Suprapubic skin (tissue), 4 donors: ENCODE measurements around the gene TMC7. TPM values are rescaled to one million over a fixed set of nuclear protein-coding genes. Genes with fewer than 3 reads are reported as not detected.

Experiments used
- DNase-seq, 2 donors: peaks; one replicate each; pipeline ENCODE4 v3.0.0-alpha.2; 2019; ENCODE audit warnings: low spot score in 2 of 2
- H3K27ac ChIP-seq: fragments of 200-600 bp; sonication (generic); one replicate; pipeline ENCODE4 v1.5.1; 2019
- H3K27me3 ChIP-seq: fragments of 200-600 bp; sonication (generic); one replicate; pipeline ENCODE4 v1.5.1; 2019
- H3K36me3 ChIP-seq: fragments of 200-600 bp; sonication (generic); one replicate; pipeline ENCODE4 v1.5.1; 2019
- H3K4me1 ChIP-seq: fragments of 200-600 bp; sonication (generic); one replicate; pipeline ENCODE4 v1.5.1; 2019
- H3K4me3 ChIP-seq: fragments of 200-600 bp; sonication (generic); one replicate; pipeline ENCODE4 v1.5.1; 2019; ENCODE audit warnings: mild to moderate bottlenecking
- H3K9me3 ChIP-seq: fragments of 200-600 bp; sonication (generic); one replicate; pipeline ENCODE4 v1.5.1; 2019
- EP300 ChIP-seq: sonication (generic); formaldehyde crosslinking; IDR thresholded peaks from one replicate; pipeline ENCODE4 v1.6.1; 2017; ENCODE audit warnings: antibody characterized with exemption
- POLR2A ChIP-seq, 2 donors: fragments of 450-650 bp; IDR thresholded peaks; one replicate each; pipeline ENCODE4 v1.6.1; 2017; ENCODE audit warnings: antibody characterized with exemption in 2 of 2, mild to moderate bottlenecking in 2 of 2, moderate library complexity in 2 of 2
- POLR2AphosphoS5 ChIP-seq, 3 donors: sonication (generic); formaldehyde crosslinking; IDR thresholded peaks; one replicate each; pipeline ENCODE4 v1.6.1; 2017; ENCODE audit warnings: antibody characterized with exemption in 3 of 3
- WGBS: methylation state at CpG from one replicate; pipeline ENCODE4 v1.1.5; 2018; 5-methylcytosine and 5-hydroxymethylcytosine counted together
- total RNA-seq, 4 donors: library from RNA; depleted of rRNA; stranded (reverse); fragments of >200 nt; gene quantifications; one replicate each; pipeline ENCODE4 v1.1.0, GENCODE V29; 2016
- TF ChIP-seq, protein P1 (sequence below), 2 donors: fragments of 200-600 bp in 1 of 2; fragments of 450-650 bp in 1 of 2; sonication (generic) in 1 of 2; IDR thresholded peaks; one replicate each; pipeline ENCODE4 v1.5.1; 2016 to 2019; ENCODE audit warnings: antibody characterized with exemption in 2 of 2, mild to moderate bottlenecking in 1 of 2, moderate library complexity in 1 of 2

The TMC7 gene
- total RNA-seq, 4 donors from 2014 or later = 0.52 to 2.7 (median 1.6) TPM

- WGBS = 81% methylated on average over 11 of the region's 11 CpGs
- Histone ChIP-seq H3K4me3 (no peak overlapping the region), H3K27me3 (no peaks in the 10 kb centered on the region), H3K36me3 (no peaks in the 10 kb centered on the region), H3K4me1 (no peaks in the 10 kb centered on the region), H3K9me3 (no peaks in the 10 kb centered on the region), H3K27ac (no peak overlapping the region)
- TF ChIP-seq EP300 (no peak), POLR2A (IDR thresholded peaks at IDR 0.05) (no peak), POLR2AphosphoS5 (IDR thresholded peaks at IDR 0.05) (no peak)
- TF ChIP-seq, protein P1, sequence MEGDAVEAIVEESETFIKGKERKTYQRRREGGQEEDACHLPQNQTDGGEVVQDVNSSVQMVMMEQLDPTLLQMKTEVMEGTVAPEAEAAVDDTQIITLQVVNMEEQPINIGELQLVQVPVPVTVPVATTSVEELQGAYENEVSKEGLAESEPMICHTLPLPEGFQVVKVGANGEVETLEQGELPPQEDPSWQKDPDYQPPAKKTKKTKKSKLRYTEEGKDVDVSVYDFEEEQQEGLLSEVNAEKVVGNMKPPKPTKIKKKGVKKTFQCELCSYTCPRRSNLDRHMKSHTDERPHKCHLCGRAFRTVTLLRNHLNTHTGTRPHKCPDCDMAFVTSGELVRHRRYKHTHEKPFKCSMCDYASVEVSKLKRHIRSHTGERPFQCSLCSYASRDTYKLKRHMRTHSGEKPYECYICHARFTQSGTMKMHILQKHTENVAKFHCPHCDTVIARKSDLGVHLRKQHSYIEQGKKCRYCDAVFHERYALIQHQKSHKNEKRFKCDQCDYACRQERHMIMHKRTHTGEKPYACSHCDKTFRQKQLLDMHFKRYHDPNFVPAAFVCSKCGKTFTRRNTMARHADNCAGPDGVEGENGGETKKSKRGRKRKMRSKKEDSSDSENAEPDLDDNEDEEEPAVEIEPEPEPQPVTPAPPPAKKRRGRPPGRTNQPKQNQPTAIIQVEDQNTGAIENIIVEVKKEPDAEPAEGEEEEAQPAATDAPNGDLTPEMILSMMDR (IDR thresholded peaks at IDR 0.05) = no peak
- DNase-seq = no peak
Observed at GRCh38 chr16:19044769-19045168, 61.0 kb downstream of the TMC7 start.

DNA sequence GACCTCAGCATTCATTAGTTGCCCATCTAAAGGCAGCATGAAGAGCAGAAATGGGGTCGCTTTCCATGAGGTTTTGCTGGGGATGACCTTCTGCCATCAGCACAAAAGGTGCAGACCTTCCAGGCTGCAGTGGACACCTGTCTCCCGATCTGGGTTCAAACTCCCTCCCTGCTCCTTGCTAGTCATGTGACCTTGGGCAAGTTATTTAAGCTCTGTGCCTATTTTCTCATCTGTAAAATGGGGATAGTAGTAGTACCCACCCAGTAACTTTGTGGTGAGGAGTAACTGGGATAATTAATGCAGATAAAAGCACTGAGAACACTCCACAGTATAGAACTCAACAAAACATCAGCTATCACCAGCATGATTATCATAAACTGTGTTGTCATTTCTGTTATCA, 62.3 kb downstream of the TMC7 start:
- TF ChIP-seq EP300 = no peak
- no peak for TF ChIP-seq POLR2AphosphoS5 (IDR thresholded peaks at IDR 0.05)
- no peak for TF ChIP-seq POLR2A (IDR thresholded peaks at IDR 0.05)
- TF ChIP-seq, protein P1 (IDR thresholded peaks at IDR 0.05) = no peak
- H3K27ac ChIP-seq = no peak overlapping the region
- H3K36me3 ChIP-seq = no peaks in the 10 kb centered on the region
- no peaks in the 10 kb centered on the region for H3K4me1 ChIP-seq
- no peaks in the 10 kb centered on the region for H3K27me3 ChIP-seq
- H3K4me3 ChIP-seq = no peak overlapping the region
- no peaks in the 10 kb centered on the region for H3K9me3 ChIP-seq
- WGBS = no CpG with 5 or more reads among the region's 2 CpGs
- no peak for DNase-seq

- no peaks in the 10 kb centered on the region for H3K36me3 ChIP-seq
Observed at GRCh38 chr16:19062706-19063105, 79.0 kb downstream of the TMC7 start.

GRCh38 chr16:19066988-19067348, 83.2 kb downstream of the TMC7 start:
- DNase-seq = no peak
- TF ChIP-seq POLR2AphosphoS5 (IDR thresholded peaks at IDR 0.05) (no peak), EP300 (no peak), POLR2A (IDR thresholded peaks at IDR 0.05) (no peak)
- TF ChIP-seq, protein P1 (IDR thresholded peaks at IDR 0.05) = no peak
- WGBS = 58% methylated on average over 9 of the region's 9 CpGs
- no peaks in the 10 kb centered on the region for H3K27me3 ChIP-seq
- H3K27ac ChIP-seq = peak overlapping the region; percentile 100
- H3K4me1 ChIP-seq = peaks cover 18% of the 10 kb centered on the region
- peaks cover 4% of the 10 kb centered on the region for H3K36me3 ChIP-seq
- H3K4me3 ChIP-seq = peak overlapping the region; percentile 85
- H3K9me3 ChIP-seq = no peaks in the 10 kb centered on the region

More at GRCh38 chr16:19062706-19063105, 79.0 kb downstream of the TMC7 start:
- Histone ChIP-seq H3K27ac (no peak overlapping the region), H3K4me1 (peaks cover 3% of the 10 kb centered on the region), H3K27me3 (no peaks in the 10 kb centered on the region), H3K4me3 (no peak overlapping the region), H3K9me3 (no peaks in the 10 kb centered on the region)
- TF ChIP-seq EP300 (no peak), POLR2A (IDR thresholded peaks at IDR 0.05) (no peak), POLR2AphosphoS5 (IDR thresholded peaks at IDR 0.05) (no peak)
- TF ChIP-seq, protein P1 (IDR thresholded peaks at IDR 0.05) = no peak
- WGBS = 68% methylated on average over 4 of the region's 4 CpGs
- no peak for DNase-seq

- H3K4me1 ChIP-seq = peaks cover 18% of the 10 kb centered on the region
- DNase-seq = peak; percentile 99
- WGBS = 0% methylated on average over 36 of the region's 68 CpGs
- TF ChIP-seq POLR2A (IDR thresholded peaks at IDR 0.05) (peak; percentile 7 to 13), POLR2AphosphoS5 (IDR thresholded peaks at IDR 0.05) (peak in 2 of 3 donors; percentile 61 to 85)
- TF ChIP-seq, protein P1 (IDR thresholded peaks at IDR 0.05) = no peak
- H3K9me3 ChIP-seq = no peaks in the 10 kb centered on the region
- H3K36me3 ChIP-seq = peaks cover 8% of the 10 kb centered on the region
- peak within 1 kb of the TSS; percentile 85 for H3K4me3 ChIP-seq
- no peaks in the 10 kb centered on the region for H3K27me3 ChIP-seq
- peak within 1 kb of the TSS; percentile 100 for H3K27ac ChIP-seq
Observed at GRCh38 chr16:19067349-19068236, 83.9 kb downstream of the TMC7 start, which contains the start of gene COQ7. COQ7 (plus strand) TSS chr16:19067614; CDS start chr16:19067665, 51 bp downstream.
